ENCODE measurements around the gene ZNF668. TPM values are rescaled to one million over a fixed set of nuclear protein-coding genes. Genes with fewer than 3 reads are reported as not detected.

The ZNF668 gene
- polyA plus RNA-seq, 1 donor, result 5.4 TPM

DNA sequence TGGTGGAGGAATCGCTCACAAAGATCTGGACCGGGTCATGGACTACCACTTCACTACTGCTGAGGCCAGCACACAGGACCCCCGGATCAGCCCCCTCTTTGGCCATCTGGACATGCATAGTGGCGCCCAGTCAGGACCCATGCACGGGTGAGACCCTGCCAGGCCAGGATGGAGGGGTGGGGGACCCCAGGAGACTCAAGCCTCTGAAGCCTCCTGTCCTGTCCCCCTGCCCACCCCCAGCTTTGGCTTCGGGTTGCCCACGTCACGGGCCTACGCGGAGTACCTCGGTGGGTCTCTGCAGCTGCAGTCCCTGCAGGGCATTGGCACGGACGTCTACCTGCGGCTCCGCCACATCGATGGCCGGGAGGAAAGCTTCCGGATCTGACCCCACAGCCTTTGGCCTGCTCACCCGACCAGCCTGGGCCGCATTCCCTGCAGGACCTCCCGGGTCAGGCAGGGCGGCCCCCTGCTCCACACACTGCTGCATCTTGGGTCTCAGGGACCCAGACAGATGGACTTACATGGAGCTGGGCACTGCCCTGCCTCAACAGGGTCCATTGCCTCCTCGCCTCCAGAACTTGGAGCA lies 37.9 kb upstream of the ZNF668 start:
- Histone ChIP-seq H3K4me3 (ENCODE audit: low read length) (no peak overlapping the region), H3K9me3 (ENCODE audit: control insufficient read depth, low read depth, low read length) (no peaks in the 10 kb centered on the region), H3K4me1 (ENCODE audit: control insufficient read depth, insufficient read depth, low read length) (peaks cover 11% of the 10 kb centered on the region), H3K27me3 (ENCODE audit: control insufficient read depth, insufficient read depth, low read length) (no peaks in the 10 kb centered on the region), H3K36me3 (ENCODE audit: control insufficient read depth, insufficient read depth, low read length) (peaks cover 33% of the 10 kb centered on the region), H3K27ac (ENCODE audit: low read length) (no peak overlapping the region)
- no CpG with 5 or more reads among the region's 23 CpGs for WGBS (ENCODE audit: insufficient coverage, low lambda C conversion rate)
- no peak for DNase-seq

GRCh38 chr16:31110106-31111034 lies 36.3 kb upstream of the ZNF668 start:
- Histone ChIP-seq H3K9me3 (ENCODE audit: control insufficient read depth, low read depth, low read length) (no peaks in the 10 kb centered on the region), H3K4me3 (ENCODE audit: low read length) (no peak overlapping the region), H3K27me3 (ENCODE audit: control insufficient read depth, insufficient read depth, low read length) (no peaks in the 10 kb centered on the region), H3K27ac (ENCODE audit: low read length) (no peak overlapping the region), H3K4me1 (ENCODE audit: control insufficient read depth, insufficient read depth, low read length) (peaks cover 15% of the 10 kb centered on the region), H3K36me3 (ENCODE audit: control insufficient read depth, insufficient read depth, low read length) (peaks cover 33% of the 10 kb centered on the region)
- no CpG with 5 or more reads among the region's 26 CpGs for WGBS (ENCODE audit: insufficient coverage, low lambda C conversion rate)
- no peak for DNase-seq

DNA sequence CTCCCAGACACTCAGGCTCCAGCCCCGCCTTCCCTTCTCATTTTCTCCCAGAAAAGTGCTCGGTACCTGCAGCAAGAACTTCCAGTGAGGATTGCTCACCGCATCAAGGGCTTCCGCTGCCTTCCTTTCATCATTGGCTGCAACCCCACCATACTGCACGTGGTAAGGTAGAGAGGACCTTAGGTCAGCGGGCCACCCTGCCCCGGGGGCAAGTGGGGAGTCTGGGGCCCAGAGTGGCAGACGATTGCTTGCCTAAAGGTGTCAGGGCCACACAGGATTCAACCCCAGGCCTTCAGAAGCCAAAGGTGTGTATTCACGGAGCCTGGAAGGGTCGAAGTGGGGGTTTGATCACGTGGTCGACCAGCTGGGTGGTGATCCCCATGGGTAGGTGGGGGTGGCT lies 35.6 kb upstream of the ZNF668 start:
- H3K4me3 ChIP-seq (ENCODE audit: low read length), result no peak overlapping the region
- no peak overlapping the region for H3K27ac ChIP-seq (ENCODE audit: low read length)
- DNase-seq, result no peak
- H3K36me3 ChIP-seq (ENCODE audit: control insufficient read depth, insufficient read depth, low read length), result peaks cover 33% of the 10 kb centered on the region
- H3K27me3 ChIP-seq (ENCODE audit: control insufficient read depth, insufficient read depth, low read length), result no peaks in the 10 kb centered on the region
- no CpG with 5 or more reads among the region's 12 CpGs for WGBS (ENCODE audit: insufficient coverage, low lambda C conversion rate)
- peaks cover 15% of the 10 kb centered on the region for H3K4me1 ChIP-seq (ENCODE audit: control insufficient read depth, insufficient read depth, low read length)
- no peaks in the 10 kb centered on the region for H3K9me3 ChIP-seq (ENCODE audit: control insufficient read depth, low read depth, low read length)

DNA sequence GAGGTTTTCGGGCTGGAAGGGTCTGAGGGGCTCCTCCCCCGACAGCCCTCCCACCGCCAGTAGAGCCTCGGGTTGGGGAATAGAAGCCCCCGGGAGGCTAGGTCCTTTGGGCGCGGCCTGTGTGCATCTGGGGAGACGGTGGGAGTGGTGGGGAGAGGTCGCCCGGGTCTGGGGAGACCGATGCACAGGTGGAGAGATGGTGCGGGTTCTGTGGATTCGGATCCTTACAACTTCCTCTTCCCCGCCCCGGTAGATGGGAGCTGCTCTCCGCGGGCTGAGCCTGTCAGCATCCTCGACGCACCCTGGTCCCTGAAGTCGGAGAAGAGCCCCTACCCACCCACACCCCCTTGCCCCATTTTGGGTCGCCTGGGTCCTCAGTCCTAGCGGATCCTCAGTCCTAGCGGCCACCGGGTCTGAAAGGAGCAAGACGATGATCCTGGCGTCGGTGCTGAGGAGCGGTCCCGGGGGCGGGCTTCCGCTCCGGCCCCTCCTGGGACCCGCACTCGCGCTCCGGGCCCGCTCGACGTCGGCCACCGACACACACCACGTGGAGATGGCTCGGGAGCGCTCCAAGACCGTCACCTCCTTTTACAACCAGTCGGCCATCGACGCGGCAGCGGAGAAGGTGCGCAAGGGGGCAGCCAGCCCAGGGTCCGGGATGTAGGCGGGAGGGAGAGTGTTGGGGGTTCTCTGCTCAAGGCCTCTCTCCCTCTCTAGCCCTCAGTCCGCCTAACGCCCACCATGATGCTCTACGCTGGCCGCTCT lies 34.9 kb upstream of the ZNF668 start:
- Histone ChIP-seq H3K4me3 (ENCODE audit: low read length) (peak overlapping the region; percentile 63), H3K27ac (ENCODE audit: low read length) (no peak overlapping the region), H3K4me1 (ENCODE audit: control insufficient read depth, insufficient read depth, low read length) (peaks cover 14% of the 10 kb centered on the region), H3K36me3 (ENCODE audit: control insufficient read depth, insufficient read depth, low read length) (peaks cover 33% of the 10 kb centered on the region), H3K27me3 (ENCODE audit: control insufficient read depth, insufficient read depth, low read length) (no peaks in the 10 kb centered on the region), H3K9me3 (ENCODE audit: control insufficient read depth, low read depth, low read length) (no peaks in the 10 kb centered on the region)
- DNase-seq, result no peak
- WGBS (ENCODE audit: insufficient coverage, low lambda C conversion rate), result no CpG with 5 or more reads among the region's 57 CpGs

DNA sequence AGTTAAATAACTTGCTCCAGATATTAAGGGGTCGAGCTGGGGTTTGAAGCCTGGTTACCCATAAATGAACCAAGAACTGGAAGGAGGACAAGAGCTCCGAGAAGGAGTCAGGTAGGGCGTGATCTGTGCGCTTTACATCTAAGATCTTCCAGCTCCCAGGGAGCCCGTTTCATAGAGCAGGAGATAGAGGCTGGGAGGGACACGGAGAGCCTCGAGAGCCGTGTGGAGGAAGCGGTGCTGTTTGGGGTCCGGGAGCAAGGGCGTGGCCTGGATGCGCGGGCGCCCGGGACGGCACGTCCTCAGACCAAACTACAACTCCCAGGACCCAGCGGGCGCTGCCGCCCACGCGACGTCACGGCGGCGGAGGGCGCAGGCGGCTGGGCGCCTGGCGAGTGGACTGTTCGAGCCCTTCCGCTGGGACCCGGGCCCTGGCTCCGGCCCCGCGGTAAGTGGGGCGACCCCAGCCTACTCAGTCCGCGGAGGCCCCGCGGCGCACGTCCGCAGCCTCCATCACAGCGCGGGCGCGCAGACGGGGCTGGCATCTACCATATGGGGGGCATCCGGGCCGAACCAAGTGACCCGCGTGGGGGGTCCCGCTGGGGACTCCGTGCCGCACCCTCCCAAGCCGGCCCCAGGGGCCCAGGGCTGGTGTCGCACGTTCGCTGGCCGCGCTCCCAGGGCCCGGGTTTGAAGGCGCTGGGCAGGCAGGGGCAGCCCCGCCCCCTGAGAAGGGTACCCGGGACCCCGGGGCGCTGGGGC lies 34.2 kb upstream of the ZNF668 start, which contains the start of gene BCKDK:
TSS of gene BCKDK (plus strand) at position 352 of the 759 bp plus-strand sequence. CDS start 838 bp downstream, outside the sequence.
- Histone ChIP-seq H3K27ac (ENCODE audit: low read length) (no peak within 1 kb of the TSS), H3K27me3 (ENCODE audit: control insufficient read depth, insufficient read depth, low read length) (no peaks in the 10 kb centered on the region), H3K4me1 (ENCODE audit: control insufficient read depth, insufficient read depth, low read length) (peaks cover 11% of the 10 kb centered on the region), H3K36me3 (ENCODE audit: control insufficient read depth, insufficient read depth, low read length) (peaks cover 33% of the 10 kb centered on the region), H3K4me3 (ENCODE audit: low read length) (peak within 1 kb of the TSS; percentile 63), H3K9me3 (ENCODE audit: control insufficient read depth, low read depth, low read length) (peaks cover 3% of the 10 kb centered on the region)
- DNase-seq, result peak; percentile 58 to 70
- no CpG with 5 or more reads among the region's 68 CpGs for WGBS (ENCODE audit: insufficient coverage, low lambda C conversion rate)

GRCh38 chr16:31107465-31107867 lies 33.4 kb upstream of the ZNF668 start:
- no peak overlapping the region for H3K27ac ChIP-seq (ENCODE audit: low read length)
- peaks cover 11% of the 10 kb centered on the region for H3K4me1 ChIP-seq (ENCODE audit: control insufficient read depth, insufficient read depth, low read length)
- DNase-seq, result no peak
- peaks cover 29% of the 10 kb centered on the region for H3K36me3 ChIP-seq (ENCODE audit: control insufficient read depth, insufficient read depth, low read length)
- no peak overlapping the region for H3K4me3 ChIP-seq (ENCODE audit: low read length)
- no peaks in the 10 kb centered on the region for H3K27me3 ChIP-seq (ENCODE audit: control insufficient read depth, insufficient read depth, low read length)
- H3K9me3 ChIP-seq (ENCODE audit: control insufficient read depth, low read depth, low read length), result peaks cover 3% of the 10 kb centered on the region
- WGBS (ENCODE audit: insufficient coverage, low lambda C conversion rate), result no CpG with 5 or more reads among the region's 6 CpGs

GRCh38 chr16:31106509-31107464 lies 32.7 kb upstream of the ZNF668 start:
- peaks cover 22% of the 10 kb centered on the region for H3K36me3 ChIP-seq (ENCODE audit: control insufficient read depth, insufficient read depth, low read length)
- peaks cover 3% of the 10 kb centered on the region for H3K9me3 ChIP-seq (ENCODE audit: control insufficient read depth, low read depth, low read length)
- 83% methylated on average over 1 of the region's 28 CpGs for WGBS (ENCODE audit: insufficient coverage, low lambda C conversion rate)
- no peak overlapping the region for H3K27ac ChIP-seq (ENCODE audit: low read length)
- H3K4me1 ChIP-seq (ENCODE audit: control insufficient read depth, insufficient read depth, low read length), result peaks cover 11% of the 10 kb centered on the region
- no peak for DNase-seq
- no peak overlapping the region for H3K4me3 ChIP-seq (ENCODE audit: low read length)
- H3K27me3 ChIP-seq (ENCODE audit: control insufficient read depth, insufficient read depth, low read length), result no peaks in the 10 kb centered on the region

GRCh38 chr16:31105677-31106213 lies 31.7 kb upstream of the ZNF668 start:
- no peak overlapping the region for H3K4me3 ChIP-seq (ENCODE audit: low read length)
- 90% methylated on average over 3 of the region's 33 CpGs for WGBS (ENCODE audit: insufficient coverage, low lambda C conversion rate)
- H3K27ac ChIP-seq (ENCODE audit: low read length), result no peak overlapping the region

More at GRCh38 chr16:31105677-31106213, 31.7 kb upstream of the ZNF668 start:
- Histone ChIP-seq H3K9me3 (ENCODE audit: control insufficient read depth, low read depth, low read length) (peaks cover 3% of the 10 kb centered on the region), H3K4me1 (ENCODE audit: control insufficient read depth, insufficient read depth, low read length) (peaks cover 11% of the 10 kb centered on the region), H3K36me3 (ENCODE audit: control insufficient read depth, insufficient read depth, low read length) (peaks cover 12% of the 10 kb centered on the region), H3K27me3 (ENCODE audit: control insufficient read depth, insufficient read depth, low read length) (no peaks in the 10 kb centered on the region)
- peak in 1 of 2 donors; percentile 69 for DNase-seq
